HG03159 (cell line): ENCODE measurements around the gene PSMD4.
"Not testable (repeated sequence)": the region's sequence is repeated elsewhere in the genome, so short reads cannot be mapped to it uniquely, and the experiment has no call there.

Source experiments
- ATAC-seq: cut with Tn5 transposase; IDR thresholded peaks from one replicate; pipeline ENCODE4 v1.9.1; 2021; ENCODE audit warnings: mild to moderate bottlenecking, moderate library complexity; ENCODE audit not compliant: unreplicated experiment

Gene PSMD4

GRCh38 chr1:151267760-151268159 is 13.2 kb downstream of the PSMD4 start:
- no peak for ATAC-seq

DNA sequence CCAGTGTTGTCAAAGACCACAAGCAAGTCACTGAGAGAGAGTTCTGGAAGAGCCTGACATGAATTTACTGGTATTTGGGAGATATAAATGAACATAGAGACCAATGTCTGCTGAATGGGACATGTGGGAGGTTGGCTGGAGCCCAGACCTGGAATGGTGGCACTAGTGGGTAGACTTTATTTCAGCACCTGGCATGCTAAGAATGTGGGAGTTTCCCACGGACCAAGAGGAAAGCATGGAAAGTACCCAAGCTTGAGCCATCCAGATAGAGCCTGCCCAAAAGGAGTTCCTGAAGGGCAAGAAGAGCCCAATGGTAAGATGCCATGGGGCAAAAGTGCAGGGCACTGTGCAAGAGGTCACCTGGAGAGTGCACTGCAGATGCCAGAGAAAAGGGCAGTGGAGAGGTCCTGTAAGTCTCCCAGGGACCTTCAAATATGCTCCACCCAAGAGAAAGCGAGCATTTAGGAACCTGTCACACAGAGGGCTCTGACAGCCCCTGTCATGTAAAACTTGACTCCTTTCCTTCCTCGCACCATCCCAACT is 19.5 kb downstream of the PSMD4 start:
- ATAC-seq: no peak

DNA sequence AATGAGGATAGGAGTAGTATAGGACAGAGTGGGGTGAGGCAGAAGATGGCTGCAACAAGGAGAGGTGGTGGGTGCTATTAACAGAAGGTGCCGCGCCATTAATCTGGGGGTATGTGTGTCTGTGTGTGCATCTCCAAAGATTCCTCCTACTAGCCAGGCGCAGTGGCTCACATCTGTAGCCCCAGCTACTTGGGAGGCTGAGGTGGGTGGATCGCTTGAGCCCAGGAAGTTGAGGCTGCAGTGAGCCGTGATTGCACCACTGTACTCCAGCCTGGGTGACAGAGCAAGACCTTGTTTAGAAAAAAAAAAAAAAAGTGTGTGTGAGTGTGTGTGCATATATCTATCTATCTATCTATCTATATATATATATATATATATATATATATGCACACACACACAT is 20.8 kb downstream of the PSMD4 start:
- ATAC-seq: not testable (repeated sequence)

DNA sequence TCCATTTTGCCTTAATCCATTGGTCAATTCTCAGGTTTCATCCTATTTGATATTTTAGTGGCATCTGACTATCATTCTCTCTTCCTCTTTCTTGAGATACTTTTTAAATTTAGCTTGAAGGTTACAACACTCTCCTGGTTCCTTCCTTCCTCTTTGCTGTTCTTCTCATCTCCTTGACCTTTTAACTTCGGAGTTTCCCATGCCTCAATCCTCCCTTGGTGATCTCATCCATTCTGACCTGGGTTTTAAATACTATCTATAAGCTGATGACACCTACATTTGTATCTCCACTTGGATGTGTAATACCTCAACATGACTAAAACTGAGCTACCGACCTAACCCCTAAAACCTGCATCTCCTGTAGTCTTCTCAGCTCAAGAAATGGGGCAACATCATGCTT is 22.7 kb downstream of the PSMD4 start:
- no peak for ATAC-seq

GRCh38 chr1:151281225-151281968 is 26.9 kb downstream of the PSMD4 start:
- peak; percentile 33 for ATAC-seq

- peak; percentile 87 for ATAC-seq
These were observed 27.7 kb downstream of the PSMD4 start, which contains the start of gene ZNF687 for GRCh38 chr1:151281969-151282882. TSS of gene ZNF687 (plus strand) at chr1:151282299. CDS start at chr1:151286292, 3,993 bp downstream.

GRCh38 chr1:151282883-151283725 is 28.6 kb downstream of the PSMD4 start:
- no peak for ATAC-seq

GRCh38 chr1:151284013-151284577 is 29.6 kb downstream of the PSMD4 start:
- no peak for ATAC-seq

DNA sequence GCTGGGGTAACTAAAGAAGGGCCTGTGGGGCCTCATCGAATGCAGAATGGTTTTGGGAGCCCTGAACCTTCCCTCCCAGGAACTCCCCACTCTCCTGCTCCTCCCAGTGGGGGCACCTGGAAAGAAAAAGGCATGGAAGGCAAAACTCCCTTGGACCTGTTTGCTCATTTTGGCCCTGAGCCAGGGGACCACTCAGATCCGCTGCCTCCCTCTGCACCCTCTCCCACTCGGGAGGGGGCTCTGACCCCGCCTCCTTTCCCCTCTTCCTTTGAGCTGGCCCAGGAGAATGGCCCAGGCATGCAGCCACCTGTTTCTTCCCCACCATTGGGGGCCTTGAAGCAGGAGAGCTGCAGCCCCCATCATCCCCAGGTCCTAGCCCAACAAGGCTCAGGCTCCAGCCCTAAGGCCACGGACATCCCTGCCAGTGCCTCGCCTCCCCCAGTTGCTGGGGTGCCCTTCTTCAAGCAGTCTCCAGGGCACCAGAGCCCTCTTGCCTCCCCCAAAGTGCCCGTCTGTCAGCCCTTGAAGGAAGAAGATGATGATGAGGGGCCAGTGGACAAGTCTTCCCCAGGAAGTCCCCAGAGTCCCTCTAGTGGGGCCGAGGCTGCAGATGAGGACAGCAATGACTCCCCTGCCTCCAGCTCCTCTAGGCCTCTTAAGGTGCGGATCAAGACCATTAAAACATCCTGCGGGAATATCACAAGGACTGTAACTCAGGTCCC is 32.2 kb downstream of the PSMD4 start:
- no peak for ATAC-seq

DNA sequence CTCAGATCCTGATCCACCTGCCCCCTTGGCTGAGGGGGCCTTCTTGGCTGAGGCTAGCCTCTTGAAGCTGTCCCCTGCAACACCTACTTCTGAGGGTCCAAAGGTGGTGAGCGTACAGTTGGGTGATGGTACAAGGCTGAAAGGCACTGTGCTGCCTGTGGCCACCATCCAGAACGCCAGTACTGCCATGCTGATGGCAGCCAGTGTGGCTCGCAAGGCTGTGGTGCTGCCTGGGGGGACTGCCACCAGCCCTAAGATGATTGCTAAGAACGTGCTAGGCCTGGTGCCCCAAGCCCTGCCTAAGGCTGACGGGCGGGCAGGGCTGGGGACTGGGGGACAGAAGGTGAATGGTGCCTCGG is 32.8 kb downstream of the PSMD4 start:
- no peak for ATAC-seq

- no peak for ATAC-seq
These were observed 33.4 kb downstream of the PSMD4 start for GRCh38 chr1:151287767-151288500.

GRCh38 chr1:151288502-151288901 is 34.0 kb downstream of the PSMD4 start:
- ATAC-seq: no peak

DNA sequence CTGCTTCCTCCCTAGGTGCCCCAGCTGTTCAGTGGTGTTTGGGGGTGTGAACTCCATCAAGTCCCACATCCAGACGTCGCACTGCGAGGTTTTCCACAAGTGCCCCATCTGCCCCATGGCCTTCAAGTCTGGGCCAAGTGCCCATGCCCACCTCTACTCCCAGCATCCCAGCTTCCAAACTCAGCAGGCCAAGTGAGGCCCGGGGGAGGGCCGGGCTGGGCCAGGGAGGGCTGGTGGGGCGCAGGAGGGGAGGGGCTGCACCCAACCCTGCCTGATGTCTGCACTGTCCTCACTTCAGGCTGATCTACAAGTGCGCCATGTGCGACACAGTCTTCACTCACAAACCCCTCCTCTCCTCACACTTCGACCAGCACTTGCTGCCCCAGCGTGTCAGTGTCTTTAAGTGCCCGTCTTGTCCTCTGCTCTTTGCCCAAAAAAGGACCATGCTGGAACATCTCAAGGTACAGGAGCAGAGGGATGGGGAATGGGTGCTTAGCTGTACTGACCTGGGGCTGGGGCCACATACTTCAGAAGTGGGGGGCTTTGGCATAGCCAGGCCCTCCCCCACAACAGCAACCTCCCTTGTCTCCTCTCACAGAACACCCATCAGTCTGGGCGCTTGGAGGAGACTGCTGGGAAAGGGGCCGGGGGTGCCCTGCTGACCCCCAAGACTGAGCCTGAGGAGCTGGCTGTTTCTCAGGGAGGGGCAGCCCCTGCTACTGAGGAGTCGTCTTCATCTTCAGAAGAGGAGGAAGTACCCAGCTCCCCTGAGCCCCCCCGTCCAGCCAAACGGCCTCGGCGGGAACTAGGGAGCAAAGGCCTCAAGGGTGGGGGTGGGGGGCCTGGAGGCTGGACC is 34.8 kb downstream of the PSMD4 start:
- no peak for ATAC-seq

DNA sequence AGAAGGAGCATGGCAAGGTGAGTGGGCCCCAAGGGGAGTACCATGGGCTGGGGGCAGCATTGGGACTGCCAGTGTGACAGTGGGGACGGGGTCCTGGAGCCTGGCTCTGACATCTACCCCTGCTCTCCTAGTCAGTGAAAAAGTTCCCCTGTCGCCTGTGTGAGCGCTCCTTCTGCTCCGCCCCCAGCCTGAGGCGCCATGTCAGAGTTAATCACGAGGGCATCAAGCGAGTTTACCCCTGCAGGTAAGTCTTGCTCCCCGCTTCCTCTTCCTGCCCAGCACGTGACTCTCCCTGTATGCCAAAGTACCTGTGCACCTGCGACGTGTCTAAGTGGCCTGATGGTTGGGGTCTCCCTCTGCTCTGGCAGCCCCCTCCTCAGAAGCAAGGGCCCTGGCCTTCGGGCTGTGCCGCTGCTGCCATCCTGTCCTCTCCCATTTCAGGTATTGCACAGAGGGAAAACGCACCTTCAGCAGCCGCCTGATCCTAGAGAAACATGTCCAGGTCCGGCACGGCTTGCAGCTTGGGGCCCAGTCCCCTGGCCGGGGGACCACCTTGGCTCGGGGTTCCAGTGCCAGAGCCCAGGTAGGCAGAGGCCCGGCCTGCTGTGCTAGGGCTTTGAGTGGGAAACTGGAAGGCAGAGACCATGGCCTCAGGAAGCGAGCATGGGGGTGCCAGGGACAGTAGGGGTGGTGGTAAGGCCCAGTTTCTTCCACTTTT is 35.6 kb downstream of the PSMD4 start:
- no peak for ATAC-seq

GRCh38 chr1:151290709-151291303 is 36.3 kb downstream of the PSMD4 start:
- no peak for ATAC-seq

DNA sequence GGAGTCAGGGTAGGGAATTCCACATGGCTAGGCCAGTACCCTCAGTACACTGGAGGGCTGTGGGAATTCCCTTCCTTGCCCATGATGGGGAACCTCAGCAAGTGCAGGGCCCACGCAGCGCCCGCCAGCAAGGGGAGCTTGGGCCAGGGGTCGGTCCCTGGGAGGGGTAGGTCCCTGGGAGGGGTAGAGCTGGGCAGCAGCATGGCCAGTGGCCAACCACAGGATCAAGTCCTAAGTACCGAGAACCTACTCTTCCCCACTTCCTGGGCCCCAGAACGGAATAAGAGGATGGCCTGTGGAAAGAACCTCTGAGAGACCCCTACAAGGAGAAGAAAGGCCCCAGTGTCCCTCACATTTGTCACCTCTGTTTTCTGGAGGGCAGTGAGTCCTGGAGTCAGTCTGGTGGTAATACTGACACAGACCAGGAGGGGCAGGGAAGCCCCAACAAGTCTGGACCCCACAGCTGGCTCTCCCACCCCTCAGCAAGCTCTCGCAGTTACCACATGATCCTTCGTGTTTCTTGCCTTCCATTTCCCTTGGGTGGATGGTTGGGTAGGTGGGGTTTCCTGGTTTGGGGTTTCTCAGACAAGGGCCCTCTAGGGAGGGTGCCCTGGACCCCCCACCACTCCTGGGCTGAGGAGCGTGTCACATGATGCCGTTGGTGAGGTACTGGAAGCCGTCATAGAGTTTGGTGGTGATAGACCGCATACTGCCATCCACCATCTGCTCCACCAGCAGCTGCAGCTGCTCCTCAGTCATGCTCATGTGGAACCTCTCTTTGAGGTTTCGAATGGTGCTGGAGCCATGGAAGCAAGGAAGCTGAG is 37.9 kb downstream of the PSMD4 start:
- no peak for ATAC-seq
